ENCODE results near the gene LMOD1. TPM values are rescaled to one million over a fixed set of nuclear protein-coding genes. Genes with fewer than 3 reads are reported as not detected.
A peak's percentile ranks its signal among the peaks of the same experiment; 100 is the strongest.

LMOD1 gene
- total and polyA plus RNA-seq, 4 donors = 347 to 601 (median 418) TPM

DNA sequence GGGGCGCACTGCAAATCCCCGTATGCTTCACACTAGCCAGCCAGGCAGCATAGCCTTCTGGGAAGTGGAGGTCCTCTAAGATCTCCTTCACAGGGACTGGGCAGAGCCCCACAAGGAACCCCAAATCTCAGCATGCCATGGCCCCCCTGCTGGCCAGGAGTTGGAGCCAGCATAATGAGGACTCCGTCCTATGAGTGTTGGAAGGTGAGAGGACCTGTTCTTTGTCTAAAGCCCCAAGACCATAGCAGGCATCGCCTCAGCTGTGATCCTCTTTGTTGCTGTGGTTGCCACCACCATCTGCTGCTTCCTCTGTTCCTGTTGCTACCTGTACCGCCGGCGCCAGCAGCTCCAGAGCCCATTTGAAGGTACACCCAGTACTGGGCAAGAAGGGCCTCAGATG is 56.1 kb downstream of the LMOD1 start:
- no peak overlapping the region for H3K4me3 ChIP-seq (ENCODE audit: low read length in 2 of 2)
- intact Hi-C loops (cut with DNase I) = loop anchor here in 1 of 2 donors (10.0 kb wide), 1 partner anchor 245 kb away; no protein-coding TSS in a partner anchor
- DNase-seq (no peak), ATAC-seq (ENCODE audit: low FRiP score) (no peak)
- H3K27ac ChIP-seq (ENCODE audit: low read depth in 1 of 2, low read length in 2 of 2) = no peak overlapping the region
- no peaks in the 10 kb centered on the region for H3K36me3 ChIP-seq (ENCODE audit: control insufficient read depth in 1 of 2, insufficient read depth in 2 of 2, low read length in 1 of 2)
- H3K27me3 ChIP-seq (ENCODE audit: control insufficient read depth in 1 of 2, insufficient read depth in 2 of 2, low read length in 1 of 2) = no peaks in the 10 kb centered on the region
- no peaks in the 10 kb centered on the region for H3K4me1 ChIP-seq (ENCODE audit: control insufficient read depth in 1 of 2, insufficient read depth in 2 of 2, low read length in 2 of 2)
- 56 to 59% methylated on average over 7 of the region's 7 CpGs for WGBS, 2 donors
- no peaks in the 10 kb centered on the region for H3K9me3 ChIP-seq (ENCODE audit: control insufficient read depth, low read length)

DNA sequence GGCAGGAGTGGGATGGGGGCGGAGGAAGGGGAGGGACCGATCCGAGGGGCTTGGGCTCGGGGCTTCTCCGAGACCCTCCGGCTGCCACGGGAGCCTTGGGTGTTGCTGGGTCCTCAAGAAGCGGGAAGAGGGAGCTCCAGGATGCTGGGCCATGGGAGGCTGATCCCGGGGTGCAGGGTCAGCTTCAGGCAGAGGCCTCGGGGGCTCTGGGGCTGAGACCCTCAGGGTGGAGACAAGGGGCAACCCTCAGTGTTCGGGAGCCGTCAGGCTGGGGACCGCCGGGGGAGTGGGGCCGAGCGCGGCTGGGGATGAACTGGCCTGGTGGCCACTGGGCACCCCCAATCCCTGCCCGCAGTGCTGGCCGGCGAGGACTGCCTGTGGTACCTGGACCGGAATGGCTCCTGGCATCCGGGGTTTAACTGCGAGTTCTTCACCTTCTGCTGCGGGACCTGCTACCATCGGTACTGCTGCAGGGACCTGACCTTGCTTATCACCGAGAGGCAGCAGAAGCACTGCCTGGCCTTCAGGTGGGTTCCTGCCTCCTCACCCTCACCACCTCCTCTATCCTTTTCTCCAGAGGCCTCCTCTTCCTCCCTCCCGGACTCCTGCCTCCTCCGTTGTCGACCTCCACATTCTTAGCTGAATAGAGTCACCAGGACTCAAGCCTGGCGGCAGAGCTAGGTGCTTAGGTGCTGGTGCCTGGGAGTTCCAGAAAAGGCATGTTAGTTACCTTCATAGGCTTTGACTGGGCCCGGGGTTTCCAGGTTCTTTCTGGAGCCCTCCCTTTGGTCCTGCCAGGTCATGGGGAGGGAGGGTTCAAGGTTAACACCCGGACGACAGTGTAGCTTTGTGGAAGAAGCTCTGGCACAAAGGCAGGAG is 57.0 kb downstream of the LMOD1 start:
- Histone ChIP-seq H3K36me3 (ENCODE audit: control insufficient read depth in 1 of 2, insufficient read depth in 2 of 2, low read length in 1 of 2) (no peaks in the 10 kb centered on the region), H3K4me3 (ENCODE audit: low read length in 2 of 2) (peak overlapping the region; percentile 49 to 73), H3K4me1 (ENCODE audit: control insufficient read depth in 1 of 2, insufficient read depth in 2 of 2, low read length in 2 of 2) (no peaks in the 10 kb centered on the region), H3K27ac (ENCODE audit: low read depth in 1 of 2, low read length in 2 of 2) (peak overlapping the region in 1 of 2 donors; percentile 30), H3K27me3 (ENCODE audit: control insufficient read depth in 1 of 2, insufficient read depth in 2 of 2, low read length in 1 of 2) (no peaks in the 10 kb centered on the region), H3K9me3 (ENCODE audit: control insufficient read depth, low read length) (no peaks in the 10 kb centered on the region)
- intact Hi-C loops (cut with DNase I) = loop anchor here in 1 of 2 donors (10.0 kb wide), 2 partner anchors 245 to 355 kb away; partner anchors contain the start of gene NAV1
- ATAC-seq (ENCODE audit: low FRiP score) = peak; percentile 1
- WGBS, 2 donors = 3 to 4% methylated on average over 32 to 33 of the region's 33 CpGs
- no peak for DNase-seq

DNA sequence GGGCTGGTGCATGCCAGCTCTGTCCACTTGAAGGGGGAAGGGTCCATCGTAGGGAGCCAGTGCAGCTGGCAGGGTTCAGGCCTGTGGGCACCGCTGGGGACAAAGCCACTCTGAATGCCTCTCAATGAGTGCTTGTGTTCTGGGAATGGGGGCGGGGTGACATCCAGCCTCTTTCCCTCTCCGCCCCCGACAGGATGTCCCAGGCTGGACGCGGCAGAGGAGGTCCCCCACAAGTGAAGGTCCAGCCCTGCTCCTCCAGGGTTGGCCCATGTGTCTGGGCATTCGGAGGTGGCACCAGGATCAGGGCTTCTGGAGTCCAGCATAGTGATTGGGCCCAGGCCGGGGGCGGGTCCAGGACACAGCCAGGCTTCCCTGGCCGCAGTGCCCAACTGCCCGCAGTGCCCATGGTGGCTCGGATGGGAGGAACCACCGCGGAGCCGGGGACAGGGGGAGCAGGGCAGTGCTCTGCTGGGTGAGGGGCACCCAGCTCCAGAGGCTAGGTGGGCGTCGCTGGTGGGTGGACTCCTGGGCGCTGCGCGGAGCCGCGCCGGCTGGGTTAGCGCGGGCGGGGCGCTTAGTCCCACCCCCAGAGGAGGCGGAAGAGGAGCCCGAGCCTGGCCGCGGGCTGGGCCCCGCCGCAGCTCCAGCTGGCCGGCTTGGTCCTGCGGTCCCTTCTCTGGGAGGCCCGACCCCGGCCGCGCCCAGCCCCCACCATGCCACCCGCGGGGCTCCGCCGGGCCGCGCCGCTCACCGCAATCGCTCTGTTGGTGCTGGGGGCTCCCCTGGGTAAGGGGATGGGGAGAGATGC is 57.9 kb downstream of the LMOD1 start, which contains the start of gene SHISA4:
Gene SHISA4, plus strand, starts transcription at position 617 of the 808 bp plus-strand sequence. Its CDS starts 97 bp downstream, at position 714.
- H3K4me3 ChIP-seq (ENCODE audit: low read length in 2 of 2) = peak within 1 kb of the TSS; percentile 49 to 73
- H3K27me3 ChIP-seq (ENCODE audit: control insufficient read depth in 1 of 2, insufficient read depth in 2 of 2, low read length in 1 of 2) = no peaks in the 10 kb centered on the region
- H3K27ac ChIP-seq (ENCODE audit: low read depth in 1 of 2, low read length in 2 of 2) = peak within 1 kb of the TSS; percentile 14 to 85
- no peaks in the 10 kb centered on the region for H3K9me3 ChIP-seq (ENCODE audit: control insufficient read depth, low read length)
- no peaks in the 10 kb centered on the region for H3K36me3 ChIP-seq (ENCODE audit: control insufficient read depth in 1 of 2, insufficient read depth in 2 of 2, low read length in 1 of 2)
- DNase-seq (peak; percentile 90 to 95), ATAC-seq (ENCODE audit: low FRiP score) (peak; percentile 88)
- peaks cover 0 to 4% of the 10 kb centered on the region in 2 donors for H3K4me1 ChIP-seq (ENCODE audit: control insufficient read depth in 1 of 2, insufficient read depth in 2 of 2, low read length in 2 of 2)
- intact Hi-C loops (cut with DNase I) = loop anchor here in 1 of 2 donors (10.0 kb wide), 2 partner anchors 246 to 354 kb away; partner anchors contain the start of gene NAV1
- WGBS, 2 donors = 0 to 2% methylated on average over 38 to 49 of the region's 49 CpGs

DNA sequence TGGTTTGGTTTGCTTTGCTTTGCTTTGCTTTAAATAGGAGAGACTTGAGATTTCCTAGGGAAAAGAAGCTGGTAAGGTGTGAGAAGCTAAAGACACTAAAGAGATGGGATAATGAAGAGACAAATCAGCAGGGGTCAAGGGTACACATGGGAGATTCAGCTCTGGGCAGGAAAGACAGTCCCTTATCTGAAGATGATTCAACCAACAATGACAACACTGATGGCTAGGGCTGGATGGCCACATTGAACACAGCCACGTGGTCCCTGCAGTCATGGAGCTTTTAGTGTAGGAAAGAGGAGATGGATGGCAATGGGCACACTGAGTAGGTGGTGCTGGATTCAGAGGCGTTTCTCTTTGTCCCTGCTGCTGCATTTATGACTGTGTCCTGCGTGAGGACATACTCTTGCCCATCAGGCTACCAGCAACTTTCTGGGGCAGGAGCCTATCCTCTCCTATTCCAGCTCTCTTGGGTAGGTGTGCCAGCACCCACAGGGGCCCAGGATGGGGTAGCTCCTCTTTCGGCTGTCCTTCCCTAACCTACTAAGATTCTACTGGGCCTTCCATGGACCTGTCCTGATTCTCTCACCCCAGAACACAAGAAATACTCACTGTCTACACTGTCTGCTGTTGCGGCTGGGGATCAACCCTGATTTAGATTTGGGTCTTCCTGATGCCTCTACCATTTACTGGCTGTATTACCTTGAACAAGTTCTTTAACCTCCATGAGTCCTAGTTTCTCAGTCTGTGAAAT is 59.1 kb downstream of the LMOD1 start:
- Histone ChIP-seq H3K36me3 (ENCODE audit: control insufficient read depth in 1 of 2, insufficient read depth in 2 of 2, low read length in 1 of 2) (no peaks in the 10 kb centered on the region), H3K9me3 (ENCODE audit: control insufficient read depth, low read length) (no peaks in the 10 kb centered on the region), H3K27me3 (ENCODE audit: control insufficient read depth in 1 of 2, insufficient read depth in 2 of 2, low read length in 1 of 2) (no peaks in the 10 kb centered on the region), H3K4me3 (ENCODE audit: low read length in 2 of 2) (no peak overlapping the region), H3K27ac (ENCODE audit: low read depth in 1 of 2, low read length in 2 of 2) (no peak overlapping the region), H3K4me1 (ENCODE audit: control insufficient read depth in 1 of 2, insufficient read depth in 2 of 2, low read length in 2 of 2) (peaks cover 2 to 4% of the 10 kb centered on the region in 2 donors)
- ATAC-seq (ENCODE audit: low FRiP score) (no peak), DNase-seq (no peak)
- intact Hi-C loops (cut with DNase I) = loop anchor here in 1 of 2 donors (10.0 kb wide), 2 partner anchors 248 to 352 kb away; partner anchors contain the start of gene NAV1
- WGBS, 2 donors = 82 to 83% methylated on average over 5 of the region's 5 CpGs

DNA sequence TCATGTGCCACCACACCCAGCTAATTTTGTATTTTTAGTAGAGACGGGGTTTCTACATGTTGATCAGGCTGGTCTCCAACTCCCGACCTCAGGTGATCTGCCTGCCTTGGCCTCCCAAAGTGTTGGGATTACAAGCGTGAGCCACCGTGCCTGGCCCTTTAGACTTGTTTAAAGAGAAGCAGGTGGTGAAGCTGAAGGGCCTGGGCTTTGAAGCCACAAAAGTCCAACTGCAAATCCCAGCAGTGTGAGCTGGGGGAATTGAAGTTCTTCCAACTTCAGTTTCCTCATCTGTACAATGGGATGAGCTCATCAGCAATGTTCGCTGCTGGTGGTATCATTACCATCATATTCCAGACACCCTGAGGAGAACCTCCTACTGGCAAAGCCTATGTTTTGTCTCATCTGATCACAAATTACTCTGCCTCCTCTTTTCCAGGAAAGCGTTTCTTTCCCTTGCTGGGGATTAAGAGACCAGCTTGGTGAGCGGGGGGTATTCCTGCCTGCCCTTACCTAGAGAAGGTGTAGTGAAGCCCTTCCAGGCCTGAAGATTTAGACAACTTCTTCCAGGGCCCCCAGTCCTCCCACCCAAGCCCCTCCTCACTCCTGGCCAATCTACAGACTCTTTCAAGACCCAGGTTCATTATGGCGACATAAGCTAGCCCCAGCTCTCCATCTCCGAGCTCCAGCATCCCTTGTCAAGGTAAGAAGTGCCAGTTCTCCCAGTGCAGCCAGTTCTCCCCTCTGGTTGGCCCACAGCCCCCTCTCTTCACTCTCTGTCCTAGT is 60.1 kb downstream of the LMOD1 start:
- H3K27ac ChIP-seq (ENCODE audit: low read depth in 1 of 2, low read length in 2 of 2) = peak overlapping the region in 1 of 2 donors; percentile 15
- 67% methylated on average over 9 of the region's 9 CpGs for WGBS, 2 donors
- H3K36me3 ChIP-seq (ENCODE audit: control insufficient read depth in 1 of 2, insufficient read depth in 2 of 2, low read length in 1 of 2) = no peaks in the 10 kb centered on the region
- intact Hi-C loops (cut with DNase I) = loop anchor here in 1 of 2 donors (10.0 kb wide), 2 partner anchors 249 to 351 kb away; partner anchors contain the start of gene NAV1
- DNase-seq (no peak), ATAC-seq (ENCODE audit: low FRiP score) (no peak)
- H3K4me3 ChIP-seq (ENCODE audit: low read length in 2 of 2) = no peak overlapping the region
- H3K4me1 ChIP-seq (ENCODE audit: control insufficient read depth in 1 of 2, insufficient read depth in 2 of 2, low read length in 2 of 2) = peaks cover 2 to 4% of the 10 kb centered on the region in 2 donors
- H3K27me3 ChIP-seq (ENCODE audit: control insufficient read depth in 1 of 2, insufficient read depth in 2 of 2, low read length in 1 of 2) = no peaks in the 10 kb centered on the region
- no peaks in the 10 kb centered on the region for H3K9me3 ChIP-seq (ENCODE audit: control insufficient read depth, low read length)

DNA sequence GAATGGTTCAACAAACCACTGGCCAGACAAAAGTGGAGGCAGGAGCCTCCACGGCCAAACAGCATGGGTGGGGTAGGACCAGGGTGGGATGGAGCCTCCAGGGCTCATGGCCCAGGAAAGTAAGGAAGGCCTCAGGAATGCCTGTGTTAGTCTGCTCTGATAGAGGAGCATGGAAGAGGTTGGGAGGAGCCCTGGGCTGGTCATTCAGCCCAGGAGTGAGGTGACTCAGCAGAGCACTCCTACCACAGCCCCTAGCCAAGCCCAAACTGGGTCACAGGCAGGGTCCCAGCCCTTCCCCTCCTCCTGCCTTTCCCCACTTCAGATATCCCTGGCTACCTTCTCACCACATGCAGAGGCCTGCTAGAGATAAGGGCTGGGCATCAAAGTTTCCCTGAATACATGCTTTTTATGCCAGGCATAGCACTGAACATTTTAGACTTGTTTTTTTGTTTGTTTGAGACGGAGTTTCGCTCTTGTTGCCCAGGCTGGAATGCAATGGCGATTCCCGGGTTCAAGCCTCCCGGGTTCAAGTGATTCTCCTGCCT is 60.7 kb downstream of the LMOD1 start:
- peaks cover 2 to 4% of the 10 kb centered on the region in 2 donors for H3K4me1 ChIP-seq (ENCODE audit: control insufficient read depth in 1 of 2, insufficient read depth in 2 of 2, low read length in 2 of 2)
- peak overlapping the region; percentile 58 to 70 for H3K27ac ChIP-seq (ENCODE audit: low read depth in 1 of 2, low read length in 2 of 2)
- no peak for ATAC-seq (ENCODE audit: low FRiP score)

DNA sequence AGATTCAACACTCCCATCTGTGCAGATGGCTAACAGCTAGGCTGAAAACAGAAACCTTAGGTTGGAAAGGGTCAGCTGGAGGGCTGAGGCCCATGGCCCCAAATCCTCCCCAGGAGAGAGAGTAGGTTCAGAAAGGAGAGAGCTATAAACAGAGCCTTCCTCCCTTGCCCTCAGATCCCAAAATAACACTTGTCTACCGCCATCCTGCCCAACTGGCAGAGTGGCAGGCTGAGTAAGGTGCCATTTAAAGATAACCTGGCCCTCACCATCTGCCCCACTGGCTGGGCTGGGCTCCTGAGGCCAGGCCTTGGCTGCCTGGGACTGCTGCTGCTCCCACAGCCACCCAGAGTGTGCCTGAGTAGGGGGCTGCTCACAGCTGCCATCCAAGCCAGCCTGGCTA is 61.9 kb downstream of the LMOD1 start:
- intact Hi-C loops (cut with DNase I) = loop anchor here in 1 of 2 donors (10.0 kb wide), 2 partner anchors 250 to 350 kb away; partner anchors contain the start of gene NAV1
- Histone ChIP-seq H3K9me3 (ENCODE audit: control insufficient read depth, low read length) (no peaks in the 10 kb centered on the region), H3K36me3 (ENCODE audit: control insufficient read depth in 1 of 2, insufficient read depth in 2 of 2, low read length in 1 of 2) (no peaks in the 10 kb centered on the region), H3K27me3 (ENCODE audit: control insufficient read depth in 1 of 2, insufficient read depth in 2 of 2, low read length in 1 of 2) (no peaks in the 10 kb centered on the region), H3K27ac (ENCODE audit: low read depth in 1 of 2, low read length in 2 of 2) (peak overlapping the region in 1 of 2 donors; percentile 53), H3K4me1 (ENCODE audit: control insufficient read depth in 1 of 2, insufficient read depth in 2 of 2, low read length in 2 of 2) (peaks cover 2 to 4% of the 10 kb centered on the region in 2 donors), H3K4me3 (ENCODE audit: low read length in 2 of 2) (no peak overlapping the region)
- ATAC-seq (ENCODE audit: low FRiP score) (no peak), DNase-seq (no peak)
- WGBS, 2 donors = 0 to 6% methylated on average over 1 of the region's 1 CpG

More for the DNA sequence above, 60.7 kb downstream of the LMOD1 start:
- no peak for DNase-seq
- no peak overlapping the region for H3K4me3 ChIP-seq (ENCODE audit: low read length in 2 of 2)
- H3K27me3 ChIP-seq (ENCODE audit: control insufficient read depth in 1 of 2, insufficient read depth in 2 of 2, low read length in 1 of 2) = no peaks in the 10 kb centered on the region
- H3K36me3 ChIP-seq (ENCODE audit: control insufficient read depth in 1 of 2, insufficient read depth in 2 of 2, low read length in 1 of 2) = no peaks in the 10 kb centered on the region
- intact Hi-C loops (cut with DNase I) = loop anchor here in 1 of 2 donors (10.0 kb wide), 2 partner anchors 249 to 351 kb away; partner anchors contain the start of gene NAV1
- no peaks in the 10 kb centered on the region for H3K9me3 ChIP-seq (ENCODE audit: control insufficient read depth, low read length)
- 15 to 23% methylated on average over 6 of the region's 6 CpGs for WGBS, 2 donors
